Loucy (cell line): ENCODE results near the gene GPRIN2.

ENCODE experiments used
- H2AFZ ChIP-seq: fragments of 200-600 bp; sonication (generic); 2 replicates; pipeline ENCODE4 v1.6.0; 2016; ENCODE audit warnings: antibody characterized with exemption, mild to moderate bottlenecking, low read length, moderate library complexity
- H3F3A ChIP-seq: fragments of 200-600 bp; 2 replicates; pipeline ENCODE4 v1.6.0; 2016; ENCODE audit warnings: antibody characterized with exemption, low read depth, mild to moderate bottlenecking
- H3K27me3 ChIP-seq: fragments of 200-600 bp; sonication (generic); 2 replicates; pipeline ENCODE4 v1.6.1; 2014; ENCODE audit warnings: low read length, mild to moderate bottlenecking; ENCODE audit not compliant: insufficient read depth, poor library complexity, severe bottlenecking
- H3K36me3 ChIP-seq: fragments of 200-600 bp; sonication (generic); 2 replicates; pipeline ENCODE4 v1.6.1; 2016; ENCODE audit warnings: low read length; ENCODE audit not compliant: insufficient read depth
- H3K4me1 ChIP-seq: fragments of 200-600 bp; sonication (generic); 2 replicates; pipeline ENCODE4 v1.5.1; 2014; ENCODE audit warnings: low read length, mild to moderate bottlenecking; ENCODE audit not compliant: insufficient read depth, poor library complexity, severe bottlenecking
- H3K4me2 ChIP-seq: fragments of 200-600 bp; sonication (generic); 2 replicates; pipeline ENCODE4 v1.6.0; 2014; ENCODE audit warnings: antibody characterized with exemption, low read length, low read depth, mild to moderate bottlenecking; ENCODE audit not compliant: poor library complexity, severe bottlenecking
- H3K4me3 ChIP-seq: fragments of 200-600 bp; sonication (generic); 2 replicates; pipeline ENCODE4 v1.5.1; 2014; ENCODE audit warnings: low read length, mild to moderate bottlenecking, mixed read lengths; ENCODE audit not compliant: poor library complexity, severe bottlenecking
- H3K79me2 ChIP-seq: fragments of 200-600 bp; sonication (generic); 2 replicates; pipeline ENCODE4 v1.6.1; 2014; ENCODE audit warnings: low read length; ENCODE audit not compliant: insufficient read depth
- H3K9ac ChIP-seq: fragments of 200-600 bp; sonication (generic); 2 replicates; pipeline ENCODE4 v1.6.0; 2014; ENCODE audit warnings: mild to moderate bottlenecking, low read depth, low read length, moderate library complexity; ENCODE audit not compliant: poor library complexity, severe bottlenecking
- H3K9me2 ChIP-seq: fragments of 200-600 bp; sonication (generic); replicated peaks from 2 replicates; pipeline ENCODE4 v1.6.1; 2016; ENCODE audit warnings: low read depth, low read length, mixed read lengths
- H3K9me3 ChIP-seq: fragments of 200-600 bp; sonication (generic); 2 replicates; pipeline ENCODE4 v1.6.1; 2014; ENCODE audit warnings: mild to moderate bottlenecking, antibody characterized with exemption, low read length, low read depth; ENCODE audit not compliant: insufficient read depth
- H4K20me1 ChIP-seq: fragments of 200-600 bp; sonication (generic); 2 replicates; pipeline ENCODE4 v1.6.0; 2014; ENCODE audit warnings: antibody characterized with exemption, low read length, mild to moderate bottlenecking; ENCODE audit not compliant: insufficient read depth, poor library complexity, severe bottlenecking
- EZH2phosphoT487 ChIP-seq: fragments of 200-600 bp; IDR thresholded peaks from 2 replicates; pipeline ENCODE4 v1.6.1; 2018; ENCODE audit warnings: antibody characterized with exemption, mild to moderate bottlenecking, moderate library complexity, borderline replicate concordance
- TF ChIP-seq, protein P1 (sequence below): fragments of 200-600 bp; sonication (generic); conservative IDR thresholded peaks from 2 replicates; pipeline ENCODE4 v1.5.1; 2014; ENCODE audit warnings: mild to moderate bottlenecking, antibody characterized with exemption, low read length

GPRIN2 gene

GRCh38 chr10:46528171-46528671 is 28.2 kb downstream of the GPRIN2 start:
- H3K4me1 ChIP-seq: peaks cover 5% of the 10 kb centered on the region
- TF ChIP-seq, protein P1, sequence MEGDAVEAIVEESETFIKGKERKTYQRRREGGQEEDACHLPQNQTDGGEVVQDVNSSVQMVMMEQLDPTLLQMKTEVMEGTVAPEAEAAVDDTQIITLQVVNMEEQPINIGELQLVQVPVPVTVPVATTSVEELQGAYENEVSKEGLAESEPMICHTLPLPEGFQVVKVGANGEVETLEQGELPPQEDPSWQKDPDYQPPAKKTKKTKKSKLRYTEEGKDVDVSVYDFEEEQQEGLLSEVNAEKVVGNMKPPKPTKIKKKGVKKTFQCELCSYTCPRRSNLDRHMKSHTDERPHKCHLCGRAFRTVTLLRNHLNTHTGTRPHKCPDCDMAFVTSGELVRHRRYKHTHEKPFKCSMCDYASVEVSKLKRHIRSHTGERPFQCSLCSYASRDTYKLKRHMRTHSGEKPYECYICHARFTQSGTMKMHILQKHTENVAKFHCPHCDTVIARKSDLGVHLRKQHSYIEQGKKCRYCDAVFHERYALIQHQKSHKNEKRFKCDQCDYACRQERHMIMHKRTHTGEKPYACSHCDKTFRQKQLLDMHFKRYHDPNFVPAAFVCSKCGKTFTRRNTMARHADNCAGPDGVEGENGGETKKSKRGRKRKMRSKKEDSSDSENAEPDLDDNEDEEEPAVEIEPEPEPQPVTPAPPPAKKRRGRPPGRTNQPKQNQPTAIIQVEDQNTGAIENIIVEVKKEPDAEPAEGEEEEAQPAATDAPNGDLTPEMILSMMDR: no peak
- no peak for TF ChIP-seq EZH2phosphoT487
- H3K9me2 ChIP-seq: no peaks in the 10 kb centered on the region
- no peaks in the 10 kb centered on the region for H3K36me3 ChIP-seq
- H2AFZ ChIP-seq: no peak overlapping the region
- H3K79me2 ChIP-seq: no peaks in the 10 kb centered on the region
- no peak overlapping the region for H3K4me3 ChIP-seq
- H3K9me3 ChIP-seq: no peaks in the 10 kb centered on the region
- no peak overlapping the region for H3K9ac ChIP-seq
- no peak overlapping the region for H3K4me2 ChIP-seq
- no peaks in the 10 kb centered on the region for H3F3A ChIP-seq
- no peaks in the 10 kb centered on the region for H4K20me1 ChIP-seq
- no peaks in the 10 kb centered on the region for H3K27me3 ChIP-seq

DNA sequence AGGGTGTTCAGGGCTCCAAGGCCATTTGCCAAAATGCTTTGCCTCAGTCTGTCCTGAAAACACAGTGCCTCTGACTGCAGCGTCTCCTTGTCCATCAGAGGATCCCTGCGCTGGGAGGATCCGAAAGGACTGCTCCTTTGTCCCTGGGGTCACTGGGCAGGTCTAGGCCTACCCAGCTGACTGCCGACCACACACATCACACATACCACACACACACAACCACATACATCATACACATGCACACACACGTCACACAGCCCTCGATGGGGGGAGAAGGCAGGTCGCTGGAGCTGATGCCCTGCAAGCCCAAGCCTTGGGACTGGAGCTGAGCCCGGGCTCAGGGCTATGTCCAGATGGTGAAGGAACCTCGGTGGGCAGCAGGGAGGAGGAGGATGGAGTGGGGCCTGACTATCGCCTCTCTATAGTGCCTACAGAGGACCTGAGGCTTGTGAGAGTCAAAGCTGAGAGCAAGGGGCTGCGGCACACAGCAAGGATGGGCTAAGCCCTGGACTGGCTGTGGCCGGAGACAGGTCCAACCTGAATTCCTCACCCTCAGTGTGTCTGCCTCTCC is 29.1 kb downstream of the GPRIN2 start:
- Histone ChIP-seq H3F3A (no peaks in the 10 kb centered on the region), H3K4me2 (no peak overlapping the region), H3K4me3 (no peak overlapping the region), H3K36me3 (no peaks in the 10 kb centered on the region), H3K9me2 (no peaks in the 10 kb centered on the region), H3K27me3 (no peaks in the 10 kb centered on the region), H3K9me3 (no peaks in the 10 kb centered on the region), H3K9ac (no peak overlapping the region), H3K4me1 (peaks cover 5% of the 10 kb centered on the region), H3K79me2 (no peaks in the 10 kb centered on the region), H2AFZ (no peak overlapping the region), H4K20me1 (no peaks in the 10 kb centered on the region)
- TF ChIP-seq EZH2phosphoT487: no peak
- TF ChIP-seq, protein P1: no peak

- no peaks in the 10 kb centered on the region for H3K27me3 ChIP-seq
- no peak overlapping the region for H3K9ac ChIP-seq
- H2AFZ ChIP-seq: no peak overlapping the region
- H3K4me2 ChIP-seq: no peak overlapping the region
- H3K36me3 ChIP-seq: no peaks in the 10 kb centered on the region
- TF ChIP-seq EZH2phosphoT487: no peak
- TF ChIP-seq, protein P1: no peak
- peaks cover 5% of the 10 kb centered on the region for H3K4me1 ChIP-seq
- H3K9me3 ChIP-seq: no peaks in the 10 kb centered on the region
- H3K9me2 ChIP-seq: no peaks in the 10 kb centered on the region
- H4K20me1 ChIP-seq: no peaks in the 10 kb centered on the region
- no peaks in the 10 kb centered on the region for H3K79me2 ChIP-seq
- H3F3A ChIP-seq: no peaks in the 10 kb centered on the region
- H3K4me3 ChIP-seq: no peak overlapping the region
Observed at GRCh38 chr10:46526682-46527038, 29.8 kb downstream of the GPRIN2 start.
